Inflammatory macrophage treated with lipopolysaccharide for 4 hours (primary cell): ENCODE results near the gene CDK14.
A peak's percentile ranks its signal among the peaks of the same experiment; 100 is the strongest.
"Not testable (repeated sequence)": the region's sequence is repeated elsewhere in the genome, so short reads cannot be mapped to it uniquely, and the experiment has no call there.

Experiments used
- DNase-seq: peaks from one replicate; pipeline ENCODE4 v3.0.0-alpha.2; 2020

Gene CDK14

DNA sequence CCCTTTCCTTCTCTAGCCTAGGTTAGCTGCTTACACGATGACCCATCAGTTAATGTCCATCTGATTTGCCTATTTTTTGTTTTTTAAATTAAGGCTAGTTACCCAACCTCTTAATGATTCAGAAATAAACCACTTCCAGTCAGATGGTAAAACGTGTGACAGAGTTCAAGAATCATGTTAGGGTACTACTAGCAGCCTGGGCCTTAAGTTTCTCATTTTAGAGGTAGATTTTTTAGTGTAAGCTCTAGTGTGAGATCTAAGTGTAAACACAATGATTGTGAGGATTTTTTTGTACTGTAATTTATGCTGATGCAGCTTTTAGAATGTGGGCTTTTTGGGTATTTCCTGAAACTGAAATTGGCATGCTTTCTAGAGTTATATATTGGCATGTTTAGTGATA is 130.0 kb downstream of the CDK14 start:
- DNase-seq, result peak; percentile 57

DNA sequence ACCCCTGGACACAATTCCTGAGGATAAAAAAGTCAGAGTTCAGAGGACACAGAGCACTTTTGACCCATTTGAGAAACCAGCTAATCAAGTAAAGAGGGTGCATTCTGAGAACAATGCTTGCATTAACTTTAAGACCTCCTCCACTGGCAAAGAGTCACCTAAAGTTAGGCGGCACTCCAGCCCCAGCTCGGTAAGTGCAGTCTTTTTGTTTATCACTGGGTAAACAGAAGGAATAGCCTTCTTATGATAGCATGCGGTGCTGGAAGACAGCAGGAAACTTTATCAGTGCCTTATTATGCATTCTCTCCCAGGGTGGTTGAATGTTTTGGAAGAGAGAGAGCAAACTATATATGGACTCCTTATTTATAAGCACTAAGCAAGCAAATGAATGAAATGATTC is 130.5 kb downstream of the CDK14 start:
- DNase-seq, result no peak

DNA sequence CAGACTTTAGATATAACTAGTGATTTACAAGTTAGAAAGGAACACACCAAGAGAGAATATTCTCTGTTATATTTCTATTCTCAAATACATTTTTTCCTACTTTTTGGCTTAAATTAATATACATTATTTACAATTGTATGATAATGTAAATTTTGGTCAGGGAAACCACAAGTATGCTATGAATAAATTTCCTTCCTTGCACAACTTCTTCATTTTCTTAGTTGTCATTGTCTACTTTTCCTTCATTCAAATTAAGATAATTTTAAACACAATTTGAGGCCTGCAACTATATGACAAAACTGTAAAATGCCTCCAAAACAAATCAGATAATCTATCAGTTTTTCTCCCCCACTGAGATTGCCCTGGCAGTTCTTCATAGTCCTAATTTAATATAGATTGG is 131.3 kb downstream of the CDK14 start:
- DNase-seq, result peak; percentile 54

DNA sequence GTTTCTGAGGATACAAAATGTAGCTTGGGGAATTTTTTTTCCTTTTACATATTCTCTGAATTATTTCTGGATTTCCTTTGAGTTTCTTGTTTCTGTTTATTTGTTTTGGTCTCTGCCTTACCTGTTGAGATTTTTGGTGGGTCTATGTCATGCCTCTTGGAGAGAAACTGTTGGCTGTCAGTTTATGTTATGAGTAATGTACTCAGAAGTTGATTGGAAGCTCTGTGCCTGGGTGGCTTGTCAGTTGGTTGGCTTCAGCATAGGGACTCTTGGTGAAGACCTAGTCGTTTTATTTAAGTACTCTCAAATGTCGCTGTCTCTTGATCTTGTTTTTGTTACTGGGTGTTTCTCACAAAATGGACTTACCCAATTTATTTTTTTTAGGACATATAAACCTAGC is 132.4 kb downstream of the CDK14 start:
- no peak for DNase-seq

DNA sequence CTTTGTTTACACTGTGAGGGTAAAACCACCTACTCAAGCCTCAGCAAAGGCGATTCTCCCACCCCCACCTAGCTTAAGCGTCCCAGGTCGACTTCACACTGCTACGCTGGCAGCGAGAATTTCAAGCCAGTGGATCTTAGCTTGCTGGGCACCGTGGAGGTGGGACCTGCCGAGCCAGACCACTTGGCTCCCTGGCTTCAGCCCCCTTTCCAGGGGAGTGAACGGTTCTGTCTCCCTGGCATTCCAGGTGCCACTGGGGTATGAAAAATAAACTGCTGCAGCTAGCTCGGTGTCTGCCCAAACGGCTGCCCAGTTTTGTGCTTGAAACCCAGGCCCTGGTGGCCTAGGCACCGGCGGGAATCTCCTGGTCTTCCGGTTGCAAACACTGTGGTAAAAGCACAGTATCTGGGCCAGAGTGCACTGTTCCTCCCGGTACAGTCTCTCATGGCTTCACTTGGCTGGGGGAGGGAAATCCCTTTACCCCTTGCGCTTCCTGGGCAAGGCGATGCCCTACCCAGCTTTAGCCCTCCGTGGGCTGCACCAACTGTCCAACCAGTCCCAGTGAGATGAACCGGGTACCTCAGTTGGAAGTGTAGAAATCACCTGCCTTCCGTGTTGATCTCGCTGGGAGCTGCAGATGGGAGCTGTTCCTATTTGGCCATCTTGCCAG is 139.6 kb downstream of the CDK14 start:
- not testable (repeated sequence) for DNase-seq

DNA sequence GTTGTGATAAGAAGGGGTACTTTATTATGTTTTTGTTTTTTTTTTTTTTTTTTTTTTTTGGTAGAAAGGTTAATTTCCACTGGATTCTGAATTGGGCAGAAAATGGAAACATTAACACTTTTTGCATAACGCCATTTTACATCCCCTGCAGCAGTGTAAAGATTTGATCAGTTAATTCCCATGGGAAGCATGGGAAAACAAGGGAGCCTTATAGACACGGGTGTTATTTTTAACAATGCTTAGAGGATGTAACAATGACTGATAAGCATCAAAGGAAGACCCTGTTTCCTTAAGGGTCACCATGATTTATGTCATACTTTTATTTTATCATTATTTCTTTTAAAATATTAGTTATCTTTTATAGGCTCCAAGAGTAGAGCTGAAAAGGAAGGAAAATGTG is 140.2 kb downstream of the CDK14 start:
- DNase-seq, result no peak

DNA sequence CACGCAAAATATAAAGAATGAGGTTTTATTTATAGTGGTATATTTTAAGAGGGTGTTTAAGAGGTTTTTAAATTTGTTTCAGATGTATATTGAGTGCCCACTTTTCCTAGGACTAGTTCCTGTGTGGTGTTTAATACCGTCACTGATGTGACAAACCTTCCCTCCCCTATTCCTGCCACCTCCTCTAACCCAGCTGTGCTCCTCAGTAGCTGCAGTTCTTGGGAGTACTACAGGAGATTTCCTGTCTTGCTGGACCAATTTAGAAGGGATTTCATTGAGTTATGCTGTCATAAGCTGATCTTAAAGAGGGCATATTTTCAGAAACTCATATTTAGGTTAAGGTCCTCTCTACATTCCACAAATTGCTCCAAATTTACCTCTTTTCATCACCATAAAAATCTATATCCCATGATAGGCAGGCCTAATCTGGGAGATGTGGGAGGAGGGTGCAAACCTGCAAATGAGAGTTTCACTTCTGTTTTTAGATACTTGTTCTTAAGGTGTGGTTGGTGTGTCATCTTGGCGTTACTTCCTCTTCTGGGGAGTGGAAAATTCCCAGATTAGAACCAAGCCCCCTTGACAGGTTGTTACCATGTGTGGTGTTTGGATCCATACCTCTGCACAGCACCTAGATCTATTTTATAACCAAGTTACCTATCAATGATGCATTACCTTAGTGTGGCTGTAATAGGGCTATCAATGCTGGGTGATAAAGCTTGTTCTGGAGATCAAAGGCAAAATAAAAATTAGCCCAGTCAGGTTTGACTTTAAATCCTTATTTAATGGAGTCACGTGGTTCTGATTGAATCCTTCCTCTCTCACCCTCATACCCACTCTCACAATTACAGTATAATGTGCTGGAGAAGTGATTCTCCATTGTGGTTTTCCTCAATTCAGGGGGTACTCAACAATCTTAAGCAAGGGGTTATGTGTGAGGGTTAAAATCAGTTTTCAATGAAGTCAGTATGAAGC is 141.1 kb downstream of the CDK14 start:
- peak; percentile 53 for DNase-seq

DNA sequence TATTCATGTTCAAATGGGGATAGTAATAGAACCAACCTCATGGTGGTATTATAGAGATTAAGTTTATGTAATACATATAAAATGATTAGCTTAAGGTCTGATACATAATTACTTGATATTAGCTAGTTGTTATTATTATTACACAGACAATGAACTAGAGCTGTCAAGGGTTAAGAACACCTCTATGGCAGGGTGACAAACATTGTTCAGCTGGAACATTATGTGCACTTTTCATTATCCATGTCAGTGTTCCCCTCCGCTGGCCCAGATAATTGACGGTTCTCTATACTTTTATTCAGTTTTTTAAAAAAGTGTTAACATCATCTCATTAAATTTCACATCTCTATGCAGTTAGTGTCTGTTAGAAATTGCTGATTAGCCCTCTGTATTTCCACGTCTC is 142.1 kb downstream of the CDK14 start:
- DNase-seq, result no peak

DNA sequence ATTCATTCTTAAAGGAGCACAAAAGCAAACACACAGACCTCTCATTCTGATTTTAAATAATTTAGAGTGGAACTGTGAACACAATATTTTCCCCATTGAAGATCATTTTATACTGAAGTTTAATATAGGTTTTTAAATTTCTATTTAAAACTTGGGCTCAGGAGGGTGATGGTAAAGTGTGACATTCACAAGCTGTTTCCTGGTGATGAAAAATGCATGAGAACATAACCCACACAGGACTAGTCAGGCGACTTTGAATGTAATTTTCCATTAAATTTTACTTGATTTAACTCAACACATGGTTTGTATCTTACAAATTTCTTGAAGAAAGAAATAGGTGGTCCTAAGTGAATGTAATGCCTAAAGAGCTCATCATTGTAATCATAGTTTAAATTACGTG is 143.6 kb downstream of the CDK14 start:
- DNase-seq, result no peak

DNA sequence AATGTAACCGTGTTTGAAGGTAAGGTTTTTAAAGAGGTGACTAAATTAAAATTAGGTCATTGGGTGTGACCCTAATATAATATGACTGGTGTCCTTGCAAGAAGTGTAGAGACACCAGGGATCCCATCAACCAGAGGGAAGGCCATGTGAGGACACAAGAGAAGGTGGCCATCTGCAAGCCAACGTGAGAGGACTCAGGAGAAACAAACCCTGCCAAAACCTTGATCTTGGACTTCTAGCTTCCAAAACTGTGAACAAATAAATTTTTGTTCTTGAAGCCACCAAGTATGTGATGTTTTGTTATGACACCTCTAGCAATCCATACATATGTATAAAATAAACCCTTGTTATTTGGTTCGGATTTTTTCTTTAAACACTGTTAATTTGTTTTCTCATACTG is 144.3 kb downstream of the CDK14 start:
- no peak for DNase-seq

DNA sequence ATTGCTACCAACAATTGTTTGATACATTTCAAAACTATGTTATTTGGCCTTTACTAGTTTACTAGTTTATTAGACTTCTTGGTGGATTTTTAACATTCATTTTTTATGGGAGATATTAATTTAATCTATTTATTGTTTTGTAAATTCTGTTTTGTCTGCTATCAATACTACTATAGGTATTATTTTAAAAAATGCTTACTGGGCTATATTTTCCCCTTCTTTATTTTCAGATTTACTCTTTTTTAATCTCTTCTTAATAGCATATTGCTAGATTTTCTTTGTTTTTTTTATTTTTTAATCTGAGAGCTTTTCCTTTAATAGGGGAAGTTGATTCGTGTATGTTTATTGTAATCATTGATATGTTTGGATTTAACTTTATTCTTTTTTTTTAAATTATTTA is 147.5 kb downstream of the CDK14 start:
- DNase-seq, result no peak

DNA sequence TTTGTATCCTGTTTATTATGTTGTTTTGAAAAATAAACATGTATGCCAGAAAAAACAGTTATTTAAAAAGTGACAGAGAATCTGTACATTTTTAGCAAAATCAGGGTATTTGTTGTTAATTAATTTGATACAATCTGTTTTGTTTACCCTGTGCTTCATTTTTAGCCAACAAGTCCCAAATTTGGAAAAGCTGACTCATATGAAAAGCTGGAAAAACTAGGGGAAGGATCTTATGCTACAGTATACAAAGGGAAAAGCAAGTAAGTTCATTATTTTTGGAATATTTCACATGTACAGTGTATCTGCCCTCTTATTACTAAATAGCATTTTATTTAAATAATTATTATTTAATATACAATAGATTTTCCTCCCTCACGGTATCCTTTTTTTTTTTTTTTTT is 151.4 kb downstream of the CDK14 start:
- DNase-seq, result no peak

DNA sequence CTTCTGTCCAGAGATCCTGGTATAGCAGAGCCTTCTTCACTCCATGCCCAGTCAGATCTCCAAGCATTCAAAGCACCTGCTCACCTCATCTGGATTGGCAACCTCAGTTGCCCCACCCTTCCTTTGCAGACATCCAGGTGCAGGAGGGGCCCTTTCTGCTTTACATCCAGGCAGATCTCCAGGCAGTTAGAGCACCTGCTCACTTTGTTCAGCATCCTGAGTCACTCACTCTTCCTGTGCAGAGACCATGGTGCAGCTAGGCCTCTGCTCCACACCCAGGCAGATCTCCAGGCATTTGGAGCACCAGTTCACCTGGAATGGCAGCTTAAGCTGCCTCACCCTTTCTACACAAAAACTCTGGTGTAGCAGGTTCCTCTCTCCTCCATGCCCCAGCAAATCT is 153.1 kb downstream of the CDK14 start:
- no peak for DNase-seq

DNA sequence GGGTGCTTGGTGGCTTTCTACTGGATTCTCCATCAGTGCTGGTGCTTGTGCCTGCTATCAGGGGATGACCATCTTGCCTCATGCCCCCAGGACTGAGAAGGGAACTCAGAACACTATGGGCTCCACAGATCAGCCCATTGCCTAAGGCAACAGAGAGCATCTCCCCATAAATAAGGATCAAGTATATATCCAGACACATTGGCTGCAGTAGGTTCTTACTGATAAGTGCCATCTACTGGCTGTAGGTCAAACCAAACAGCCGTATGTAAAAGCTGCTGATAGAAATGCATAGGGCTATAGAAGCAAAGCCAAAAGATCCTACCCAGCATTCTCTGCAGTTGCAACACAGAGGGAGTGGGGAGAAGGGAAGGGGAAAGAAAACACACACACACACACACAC is 153.7 kb downstream of the CDK14 start:
- DNase-seq, result no peak

DNA sequence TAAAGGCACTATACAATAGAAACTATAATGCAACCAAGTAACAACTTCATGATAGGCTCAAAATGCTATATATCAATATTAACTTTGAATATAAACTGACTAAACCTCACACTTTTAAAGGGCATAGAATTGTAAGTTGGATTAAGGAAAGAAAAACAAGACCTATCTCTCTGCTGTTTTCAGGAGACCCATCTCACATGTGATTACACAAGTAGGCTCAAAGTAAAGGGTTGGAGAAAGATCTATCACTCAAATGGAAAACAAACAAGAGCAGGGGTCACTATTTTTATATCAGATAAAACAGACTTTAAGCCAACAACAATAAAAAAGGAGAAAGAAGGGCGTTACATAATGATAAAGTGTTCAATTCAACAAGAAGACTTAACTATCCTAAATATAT is 155.5 kb downstream of the CDK14 start:
- no peak for DNase-seq

DNA sequence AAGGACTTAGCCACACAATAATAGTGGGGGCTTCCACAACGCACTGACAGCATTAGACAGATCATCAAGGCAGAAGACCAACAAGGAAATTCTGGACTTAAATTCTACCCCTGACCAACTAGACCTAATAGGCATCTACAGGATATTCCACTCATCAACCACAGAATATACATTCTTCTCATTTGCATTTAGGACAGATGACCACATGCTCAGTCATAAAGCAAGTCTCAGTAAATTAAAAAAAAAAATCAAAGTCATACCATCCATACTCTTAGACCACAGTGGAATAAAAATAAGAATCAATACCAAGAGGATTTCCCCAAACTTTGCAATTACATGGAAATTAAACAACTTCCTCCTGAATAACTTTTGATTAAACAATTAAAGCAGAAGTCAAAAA is 155.9 kb downstream of the CDK14 start:
- DNase-seq, result peak; percentile 45

DNA sequence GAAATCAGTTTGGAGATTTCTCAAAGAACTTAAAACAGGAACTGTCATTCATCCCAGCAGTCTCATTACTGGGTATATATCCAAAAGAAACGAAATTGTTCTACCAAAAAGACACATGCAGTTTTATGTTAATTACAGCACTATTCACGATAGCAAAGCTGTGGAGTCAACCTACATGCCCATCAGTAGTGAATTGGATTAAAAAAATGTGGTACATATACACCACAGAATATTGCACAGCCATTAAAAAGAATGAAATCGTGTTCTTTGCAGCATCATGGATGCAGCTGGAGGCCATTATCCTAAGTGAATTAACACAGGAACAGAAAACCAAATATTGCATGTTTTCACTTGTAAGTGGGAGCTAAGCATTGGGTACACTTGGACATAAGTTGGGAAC is 158.9 kb downstream of the CDK14 start:
- no peak for DNase-seq

DNA sequence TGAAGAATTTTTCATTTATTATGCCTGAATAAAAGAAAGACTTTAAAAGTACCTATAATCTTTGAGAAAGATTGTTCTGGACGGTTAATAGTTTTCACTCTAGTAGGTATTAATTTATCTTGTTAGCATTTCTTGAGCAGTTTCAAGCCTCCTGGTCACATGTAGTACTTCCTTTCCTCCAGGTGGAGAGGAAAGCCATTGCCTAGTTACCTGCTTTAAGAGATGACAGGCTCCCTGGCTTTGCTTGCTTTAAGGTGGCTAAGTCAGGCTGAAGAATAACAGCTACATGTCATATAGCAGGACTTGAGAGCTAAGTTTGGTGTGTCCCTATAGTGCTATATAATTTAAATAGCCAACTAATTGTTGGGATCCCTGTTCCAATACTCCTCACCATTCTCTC is 160.2 kb downstream of the CDK14 start:
- DNase-seq, result no peak

DNA sequence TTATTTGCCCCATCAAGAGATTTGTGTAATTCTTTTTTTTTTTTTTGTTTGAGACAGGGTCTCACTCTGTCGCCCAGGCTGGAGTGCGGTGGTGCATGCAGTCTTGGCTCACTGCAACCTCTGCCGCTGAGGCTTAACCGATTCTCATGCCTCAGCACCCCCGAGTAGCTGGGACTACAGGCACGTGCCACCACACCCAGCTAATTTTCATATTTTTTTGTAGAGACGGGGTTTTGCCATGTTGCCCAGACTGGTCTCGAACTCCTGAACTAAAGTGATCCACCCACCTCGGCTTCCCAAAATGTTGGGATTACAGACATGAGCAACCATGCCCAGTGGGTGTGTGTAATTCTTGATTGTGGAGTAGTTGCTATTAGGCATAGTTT is 161.4 kb downstream of the CDK14 start:
- DNase-seq, result not testable (repeated sequence)

DNA sequence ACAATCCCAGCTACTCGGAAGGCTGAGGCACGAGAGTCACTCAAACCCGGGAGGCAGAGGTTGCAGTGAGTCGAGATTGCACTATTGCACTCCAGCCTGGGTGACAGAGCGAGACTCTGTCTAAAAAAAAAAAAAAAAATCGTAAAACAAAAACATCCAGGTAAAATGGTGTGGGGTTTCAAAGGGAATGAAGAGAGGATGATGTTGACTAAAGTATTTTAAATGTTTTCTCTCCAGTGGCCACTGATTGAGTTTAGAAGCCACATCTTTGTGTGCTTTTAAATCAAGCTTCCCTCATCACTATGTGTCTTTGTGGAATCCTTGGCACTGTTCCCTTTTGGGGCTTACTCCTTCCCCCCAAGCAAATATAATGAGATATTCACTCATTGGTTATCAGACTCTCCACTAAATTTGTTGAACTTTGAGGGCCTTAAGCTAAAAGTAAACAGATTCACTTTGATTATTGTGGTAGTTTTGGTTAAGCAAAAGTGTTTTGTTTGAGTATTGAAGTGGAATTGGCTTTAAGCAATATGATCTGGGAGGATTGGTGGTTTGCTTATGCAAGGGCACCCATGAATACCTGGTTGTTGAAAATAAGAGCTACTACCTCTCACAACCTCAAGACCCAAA is 162.9 kb downstream of the CDK14 start:
- no peak for DNase-seq

DNA sequence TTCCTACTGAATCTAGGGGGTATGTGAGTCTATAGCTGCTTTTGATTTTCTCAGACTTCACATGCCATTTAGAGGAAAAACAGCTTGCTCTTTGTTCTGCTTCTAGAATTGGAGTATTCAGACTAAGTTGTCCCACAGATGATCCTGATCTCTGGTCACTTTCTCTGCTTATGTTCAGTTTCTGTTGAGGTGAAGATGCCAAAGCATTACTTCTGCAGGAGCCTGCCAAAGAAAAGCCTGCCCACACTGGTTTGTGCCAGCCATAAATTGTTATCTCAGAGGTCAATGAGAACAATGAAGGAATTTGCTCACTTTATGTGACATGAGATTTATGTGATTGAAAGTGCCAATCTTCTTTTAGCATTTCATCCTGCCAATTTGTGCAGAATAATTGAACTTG is 163.6 kb downstream of the CDK14 start:
- no peak for DNase-seq

DNA sequence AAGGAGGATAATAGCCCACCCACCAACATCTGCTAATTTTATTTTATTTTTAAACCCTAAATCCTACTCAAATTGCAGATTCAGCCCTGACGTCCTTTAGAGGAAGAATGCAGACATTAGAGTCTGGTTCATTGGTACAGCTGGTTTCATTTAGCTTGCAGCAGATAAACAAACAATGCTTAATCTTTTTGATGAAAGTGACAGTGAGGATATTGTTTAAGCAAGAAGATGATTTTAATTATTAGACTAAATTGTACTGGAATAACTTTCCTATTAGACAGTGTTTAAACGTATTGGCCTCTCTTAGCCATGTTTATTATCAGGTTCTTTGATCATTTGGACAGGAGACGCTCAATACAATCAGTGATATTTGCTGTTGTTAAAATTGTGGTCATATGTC is 164.8 kb downstream of the CDK14 start:
- DNase-seq, result no peak

DNA sequence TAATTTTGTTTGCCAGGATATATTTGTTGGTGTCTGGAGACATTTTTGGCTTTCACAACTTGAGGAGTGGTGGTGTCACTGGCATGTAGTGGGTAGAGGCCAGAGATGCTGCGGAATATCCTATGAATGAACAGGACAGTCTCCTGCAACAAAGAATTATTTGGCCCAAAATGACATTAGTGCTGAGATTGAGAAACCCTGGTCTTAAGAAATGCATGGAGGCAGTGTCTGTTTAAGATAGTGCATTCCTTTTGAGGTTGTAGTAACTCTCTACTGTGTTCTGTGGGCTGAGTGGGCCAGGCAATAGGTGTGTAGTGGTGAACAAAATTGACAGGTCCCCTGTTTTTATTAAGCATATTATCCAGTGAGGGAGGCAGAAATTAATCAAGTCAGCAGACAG is 165.5 kb downstream of the CDK14 start:
- no peak for DNase-seq

DNA sequence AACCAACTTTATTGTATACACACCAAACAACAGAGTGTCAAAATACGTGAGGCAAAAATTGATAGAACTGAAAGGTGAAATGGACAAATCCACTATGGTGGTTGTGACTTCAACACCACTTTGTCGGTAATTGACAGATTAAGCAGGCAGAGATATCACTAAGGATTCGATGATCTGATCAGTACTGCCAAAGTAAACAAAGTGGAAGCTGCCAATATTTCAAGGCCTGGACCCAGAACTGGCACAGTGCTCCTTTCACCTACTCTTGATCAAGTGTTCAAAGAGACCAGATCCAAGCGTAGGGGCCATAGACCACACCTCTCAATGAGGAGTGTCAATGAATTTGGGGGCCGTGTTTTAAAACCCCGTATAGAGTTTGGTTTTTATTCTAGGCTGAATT is 167.0 kb downstream of the CDK14 start:
- no peak for DNase-seq
